ENCODE data around the gene PPFIA3. TPM values are rescaled to one million over a fixed set of nuclear protein-coding genes. Genes with fewer than 3 reads are reported as not detected.

Gene PPFIA3
- total and polyA plus RNA-seq, 2 of the 8 experiments (the other 6 are each of a cell fraction or from before 2014, with no cell fraction given), result 15.9 to 25.3 TPM

DNA sequence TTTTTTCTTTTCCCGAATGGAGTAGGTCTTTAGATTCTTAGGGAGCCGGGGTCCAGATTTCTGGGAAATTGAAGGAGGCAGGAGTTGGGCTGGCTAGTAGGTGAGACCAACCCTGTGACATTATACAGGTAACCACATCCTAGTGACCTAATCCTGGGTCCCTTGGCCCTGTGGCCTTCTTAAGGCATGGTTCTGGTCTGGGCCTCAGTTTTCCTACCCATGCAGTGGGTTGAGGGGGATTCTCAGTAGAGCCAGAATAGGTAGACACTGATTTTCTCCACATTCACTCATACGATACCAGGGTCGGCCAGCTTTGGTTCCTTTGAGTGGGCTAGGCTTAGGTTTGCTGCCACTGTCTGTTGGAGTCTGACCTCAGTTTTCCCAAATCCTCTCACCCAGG is 7.2 kb downstream of the PPFIA3 start:
- H2AFZ ChIP-seq (ENCODE audit: low read length), result no peak overlapping the region
- no peak overlapping the region for H3K56ac ChIP-seq (replicated peaks; ENCODE audit: insufficient read length, low read depth, low read length)
- no peaks in the 10 kb centered on the region for H3K9me3 ChIP-seq (ENCODE audit: insufficient read depth in 2 of 2, low read depth in 1 of 2, low read length in 1 of 2)
- TF ChIP-seq EGR1 (IDR thresholded peaks at IDR 0.05; ENCODE audit: borderline replicate concordance, low read depth, low read length) (no peak), BCL11A (IDR thresholded peaks at IDR 0.05; ENCODE audit: low read depth in 2 of 2, low read length in 2 of 2) (no peak), GTF2F1 (IDR thresholded peaks at IDR 0.05; ENCODE audit: borderline replicate concordance, low read depth, low read length) (no peak), EP300 (IDR thresholded peaks at IDR 0.05; ENCODE audit: borderline replicate concordance in 1 of 2, low read depth in 2 of 2, low read length in 2 of 2) (no peak)
- TF ChIP-seq, protein P1, sequence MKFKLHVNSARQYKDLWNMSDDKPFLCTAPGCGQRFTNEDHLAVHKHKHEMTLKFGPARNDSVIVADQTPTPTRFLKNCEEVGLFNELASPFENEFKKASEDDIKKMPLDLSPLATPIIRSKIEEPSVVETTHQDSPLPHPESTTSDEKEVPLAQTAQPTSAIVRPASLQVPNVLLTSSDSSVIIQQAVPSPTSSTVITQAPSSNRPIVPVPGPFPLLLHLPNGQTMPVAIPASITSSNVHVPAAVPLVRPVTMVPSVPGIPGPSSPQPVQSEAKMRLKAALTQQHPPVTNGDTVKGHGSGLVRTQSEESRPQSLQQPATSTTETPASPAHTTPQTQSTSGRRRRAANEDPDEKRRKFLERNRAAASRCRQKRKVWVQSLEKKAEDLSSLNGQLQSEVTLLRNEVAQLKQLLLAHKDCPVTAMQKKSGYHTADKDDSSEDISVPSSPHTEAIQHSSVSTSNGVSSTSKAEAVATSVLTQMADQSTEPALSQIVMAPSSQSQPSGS (IDR thresholded peaks at IDR 0.05; ENCODE audit: low read length), result no peak
- no peaks in the 10 kb centered on the region for H3K79me2 ChIP-seq (ENCODE audit: control insufficient read depth in 1 of 2, insufficient read depth in 2 of 2, low read length in 2 of 2)
- no peak overlapping the region for H2BK12ac ChIP-seq (ENCODE audit: low read depth, low read length)
- no peak overlapping the region for H3K18ac ChIP-seq (ENCODE audit: extremely low read depth, low read length)
- no peak overlapping the region; a peak in 1 of 4 replicates for H3K4me2 ChIP-seq (ENCODE audit: insufficient read depth in 1 of 2, low read depth in 2 of 2, low read length in 2 of 2)
- FAIRE-seq, result no peak
- H4K5ac ChIP-seq (ENCODE audit: insufficient read length, low read depth, low read length), result no peak overlapping the region
- no peak overlapping the region for H3K9ac ChIP-seq (replicated peaks in 1 of 4; ENCODE audit: extremely low read depth in 1 of 4, low read depth in 3 of 4, low read length in 3 of 4)
- no peak overlapping the region for H2BK15ac ChIP-seq (ENCODE audit: low read length)
- POLR2A ChIA-PET (ENCODE audit: partially characterized antibody), result interaction anchor here (0.8 to 3.6 kb wide), 4 partner anchors 12 to 84 kb away, joined by 3 to 13 read pairs (median 6); partner anchors contain the start of gene LIN7B
- no peak overlapping the region for H3K14ac ChIP-seq (ENCODE audit: insufficient read length)
- H3K27ac ChIP-seq (ENCODE audit: low read depth, low read length), result no peak overlapping the region
- DNase-seq (ENCODE audit: low read depth in 1 of 2, low spot score in 2 of 2), result no peak
- H3K36me3 ChIP-seq (ENCODE audit: control insufficient read depth in 2 of 4, insufficient read depth in 4 of 4, low read length in 3 of 4), result peaks cover 0 to 3% (median 0%) of the 10 kb centered on the region in 4 experiments; a peak in 1 of 8 replicates
- no peak overlapping the region for H2BK5ac ChIP-seq (ENCODE audit: low read depth, low read length)
- H3K23me2 ChIP-seq (ENCODE audit: low read depth, low read length), result peaks cover 9% of the 10 kb centered on the region
- no peak overlapping the region for H4K91ac ChIP-seq (replicated peaks; ENCODE audit: insufficient read length, low read length)
- no peak overlapping the region for H2BK120ac ChIP-seq (replicated peaks; ENCODE audit: low read depth, low read length)
- H4K8ac ChIP-seq (ENCODE audit: extremely low read depth, insufficient read depth, low read length), result no peak overlapping the region; the same call in 1 of the 2 replicates
- CTCF ChIA-PET (ENCODE audit: partially characterized antibody), result interaction anchor here (1.2 to 1.4 kb wide), 2 partner anchors 22 to 29 kb away, joined by 3 read pairs; partner anchors contain the start of gene HRC
- no peaks in the 10 kb centered on the region; a peak in 2 of 7 replicates for H3K27me3 ChIP-seq (replicated peaks in 1 of 4; ENCODE audit: control insufficient read depth in 3 of 4, extremely low read depth in 1 of 4, insufficient read depth in 3 of 4, low read length in 3 of 4)
- H3K23ac ChIP-seq (ENCODE audit: insufficient read length), result no peak overlapping the region
- H3K79me1 ChIP-seq (ENCODE audit: low read depth, low read length), result no peaks in the 10 kb centered on the region
- no peak overlapping the region for H2BK20ac ChIP-seq (ENCODE audit: low read length)
- H3K4me3 ChIP-seq (ENCODE audit: extremely low read depth in 1 of 4, insufficient read depth in 2 of 4, low read depth in 3 of 4, low read length in 4 of 4), result no peak overlapping the region
- WGBS, 2 experiments (ENCODE audit: extremely low coverage in 1 of 2, insufficient coverage in 1 of 2, insufficient read length in 1 of 2, insufficient replicate concordance in 2 of 2, low coverage in 1 of 2, low lambda C conversion rate in 2 of 2, missing lambda C conversion rate in 1 of 2), result 86% methylated on average over 4 of the region's 4 CpGs; no CpG with 5 or more reads in 1 of the 2 experiments
- no peak overlapping the region for H2AK5ac ChIP-seq (ENCODE audit: low read depth, low read length)
- peaks cover 0 to 2% of the 10 kb centered on the region in 2 experiments for H4K20me1 ChIP-seq (replicated peaks in 1 of 2; ENCODE audit: control insufficient read depth in 1 of 2, insufficient read depth in 2 of 2, low read length in 2 of 2)
- H3K4ac ChIP-seq (replicated peaks; ENCODE audit: insufficient read length, low read depth, low read length), result no peak overlapping the region
- peaks cover 0 to 13% (median 8%) of the 10 kb centered on the region in 4 experiments; a peak in 6 of 7 replicates for H3K4me1 ChIP-seq (replicated peaks in 1 of 4; ENCODE audit: control insufficient read depth in 3 of 4, insufficient read depth in 4 of 4, low read length in 3 of 4)

Measured in H1 (cell line).